ENCODE results near the gene CDH1.
"Not testable (repeated sequence)": the region's sequence is repeated elsewhere in the genome, so short reads cannot be mapped to it uniquely, and the experiment has no call there.

CDH1 gene

GRCh38 chr16:68713361-68713760, 23.7 kb upstream of the CDH1 start:
- Histone ChIP-seq H3K27ac (ENCODE audit: low read length) (no peak overlapping the region), H3K9me3 (ENCODE audit: control insufficient read depth in 1 of 2, low read length in 2 of 2) (no peaks in the 10 kb centered on the region), H3K4me1 (ENCODE audit: control insufficient read depth in 1 of 2, insufficient read depth in 2 of 2, low read length in 2 of 2) (no peaks in the 10 kb centered on the region), H3K36me3 (ENCODE audit: control insufficient read depth in 1 of 2, insufficient read depth in 2 of 2, low read length in 2 of 2) (no peaks in the 10 kb centered on the region), H3K27me3 (ENCODE audit: low read depth, low read length) (peaks cover 5% of the 10 kb centered on the region), H3K4me3 (ENCODE audit: low read depth in 1 of 2, low read length in 2 of 2) (no peak overlapping the region)

GRCh38 chr16:68715471-68715870, 21.6 kb upstream of the CDH1 start:
- H3K9me3 ChIP-seq (ENCODE audit: control insufficient read depth in 1 of 2, low read length in 2 of 2) = no peaks in the 10 kb centered on the region
- H3K4me1 ChIP-seq (ENCODE audit: control insufficient read depth in 1 of 2, insufficient read depth in 2 of 2, low read length in 2 of 2) = no peaks in the 10 kb centered on the region
- H3K4me3 ChIP-seq (ENCODE audit: low read depth in 1 of 2, low read length in 2 of 2) = no peak overlapping the region
- H3K27ac ChIP-seq (ENCODE audit: low read length) = no peak overlapping the region
- H3K36me3 ChIP-seq (ENCODE audit: control insufficient read depth in 1 of 2, insufficient read depth in 2 of 2, low read length in 2 of 2) = no peaks in the 10 kb centered on the region
- no peaks in the 10 kb centered on the region for H3K27me3 ChIP-seq (ENCODE audit: low read depth, low read length)

- not testable (repeated sequence) for H3K4me3 ChIP-seq (ENCODE audit: low read depth in 1 of 2, low read length in 2 of 2); H3K9me3 ChIP-seq (ENCODE audit: control insufficient read depth in 1 of 2, low read length in 2 of 2); H3K36me3 ChIP-seq (ENCODE audit: control insufficient read depth in 1 of 2, insufficient read depth in 2 of 2, low read length in 2 of 2); H3K27me3 ChIP-seq (ENCODE audit: low read depth, low read length); H3K27ac ChIP-seq (ENCODE audit: low read length); H3K4me1 ChIP-seq (ENCODE audit: control insufficient read depth in 1 of 2, insufficient read depth in 2 of 2, low read length in 2 of 2)
Observed at GRCh38 chr16:68716516-68716915, 20.6 kb upstream of the CDH1 start.

GRCh38 chr16:68717684-68718083, 19.4 kb upstream of the CDH1 start:
- Histone ChIP-seq H3K27ac (ENCODE audit: low read length) (no peak overlapping the region), H3K27me3 (ENCODE audit: low read depth, low read length) (no peaks in the 10 kb centered on the region), H3K4me1 (ENCODE audit: control insufficient read depth in 1 of 2, insufficient read depth in 2 of 2, low read length in 2 of 2) (no peaks in the 10 kb centered on the region), H3K36me3 (ENCODE audit: control insufficient read depth in 1 of 2, insufficient read depth in 2 of 2, low read length in 2 of 2) (no peaks in the 10 kb centered on the region), H3K9me3 (ENCODE audit: control insufficient read depth in 1 of 2, low read length in 2 of 2) (no peaks in the 10 kb centered on the region), H3K4me3 (ENCODE audit: low read depth in 1 of 2, low read length in 2 of 2) (no peak overlapping the region)

- Histone ChIP-seq H3K27ac (ENCODE audit: low read length) (no peak overlapping the region), H3K36me3 (ENCODE audit: control insufficient read depth in 1 of 2, insufficient read depth in 2 of 2, low read length in 2 of 2) (no peaks in the 10 kb centered on the region), H3K4me3 (ENCODE audit: low read depth in 1 of 2, low read length in 2 of 2) (no peak overlapping the region), H3K9me3 (ENCODE audit: control insufficient read depth in 1 of 2, low read length in 2 of 2) (no peaks in the 10 kb centered on the region), H3K27me3 (ENCODE audit: low read depth, low read length) (no peaks in the 10 kb centered on the region), H3K4me1 (ENCODE audit: control insufficient read depth in 1 of 2, insufficient read depth in 2 of 2, low read length in 2 of 2) (no peaks in the 10 kb centered on the region)
Observed at GRCh38 chr16:68718590-68718989, 18.5 kb upstream of the CDH1 start.

GRCh38 chr16:68719993-68720489, 17.1 kb upstream of the CDH1 start:
- Histone ChIP-seq H3K36me3 (ENCODE audit: control insufficient read depth in 1 of 2, insufficient read depth in 2 of 2, low read length in 2 of 2) (no peaks in the 10 kb centered on the region), H3K4me3 (ENCODE audit: low read depth in 1 of 2, low read length in 2 of 2) (no peak overlapping the region), H3K27ac (ENCODE audit: low read length) (no peak overlapping the region), H3K4me1 (ENCODE audit: control insufficient read depth in 1 of 2, insufficient read depth in 2 of 2, low read length in 2 of 2) (no peaks in the 10 kb centered on the region), H3K9me3 (ENCODE audit: control insufficient read depth in 1 of 2, low read length in 2 of 2) (no peaks in the 10 kb centered on the region), H3K27me3 (ENCODE audit: low read depth, low read length) (no peaks in the 10 kb centered on the region)

- H3K9me3 ChIP-seq (ENCODE audit: control insufficient read depth in 1 of 2, low read length in 2 of 2) = no peaks in the 10 kb centered on the region
- peak overlapping the region; percentile 27 for H3K27ac ChIP-seq (ENCODE audit: low read length)
- no peaks in the 10 kb centered on the region for H3K36me3 ChIP-seq (ENCODE audit: control insufficient read depth in 1 of 2, insufficient read depth in 2 of 2, low read length in 2 of 2)
- no peaks in the 10 kb centered on the region for H3K4me1 ChIP-seq (ENCODE audit: control insufficient read depth in 1 of 2, insufficient read depth in 2 of 2, low read length in 2 of 2)
- H3K4me3 ChIP-seq (ENCODE audit: low read depth in 1 of 2, low read length in 2 of 2) = no peak overlapping the region
- no peaks in the 10 kb centered on the region for H3K27me3 ChIP-seq (ENCODE audit: low read depth, low read length)
Observed at GRCh38 chr16:68722119-68723024, 14.7 kb upstream of the CDH1 start.

- no peaks in the 10 kb centered on the region for H3K27me3 ChIP-seq (ENCODE audit: low read depth, low read length)
- H3K36me3 ChIP-seq (ENCODE audit: control insufficient read depth in 1 of 2, insufficient read depth in 2 of 2, low read length in 2 of 2) = no peaks in the 10 kb centered on the region
- H3K4me1 ChIP-seq (ENCODE audit: control insufficient read depth in 1 of 2, insufficient read depth in 2 of 2, low read length in 2 of 2) = no peaks in the 10 kb centered on the region
- H3K9me3 ChIP-seq (ENCODE audit: control insufficient read depth in 1 of 2, low read length in 2 of 2) = no peaks in the 10 kb centered on the region
- H3K27ac ChIP-seq (ENCODE audit: low read length) = no peak overlapping the region
- H3K4me3 ChIP-seq (ENCODE audit: low read depth in 1 of 2, low read length in 2 of 2) = no peak overlapping the region
Observed at GRCh38 chr16:68724797-68725196, 12.3 kb upstream of the CDH1 start.

- no peaks in the 10 kb centered on the region for H3K9me3 ChIP-seq (ENCODE audit: control insufficient read depth in 1 of 2, low read length in 2 of 2)
- no peak overlapping the region for H3K27ac ChIP-seq (ENCODE audit: low read length)
- H3K36me3 ChIP-seq (ENCODE audit: control insufficient read depth in 1 of 2, insufficient read depth in 2 of 2, low read length in 2 of 2) = no peaks in the 10 kb centered on the region
- no peaks in the 10 kb centered on the region for H3K4me1 ChIP-seq (ENCODE audit: control insufficient read depth in 1 of 2, insufficient read depth in 2 of 2, low read length in 2 of 2)
- H3K27me3 ChIP-seq (ENCODE audit: low read depth, low read length) = peaks cover 3% of the 10 kb centered on the region
- H3K4me3 ChIP-seq (ENCODE audit: low read depth in 1 of 2, low read length in 2 of 2) = no peak overlapping the region
Observed at GRCh38 chr16:68728523-68728922, 8.6 kb upstream of the CDH1 start.

GRCh38 chr16:68731637-68732036, 5.5 kb upstream of the CDH1 start:
- H3K27ac ChIP-seq (ENCODE audit: low read length) = no peak overlapping the region
- no peaks in the 10 kb centered on the region for H3K36me3 ChIP-seq (ENCODE audit: control insufficient read depth in 1 of 2, insufficient read depth in 2 of 2, low read length in 2 of 2)
- H3K4me1 ChIP-seq (ENCODE audit: control insufficient read depth in 1 of 2, insufficient read depth in 2 of 2, low read length in 2 of 2) = no peaks in the 10 kb centered on the region
- H3K9me3 ChIP-seq (ENCODE audit: control insufficient read depth in 1 of 2, low read length in 2 of 2) = no peaks in the 10 kb centered on the region
- H3K4me3 ChIP-seq (ENCODE audit: low read depth in 1 of 2, low read length in 2 of 2) = no peak overlapping the region
- peaks cover 7% of the 10 kb centered on the region for H3K27me3 ChIP-seq (ENCODE audit: low read depth, low read length)

GRCh38 chr16:68732042-68732680, 4.9 kb upstream of the CDH1 start:
- Histone ChIP-seq H3K4me1 (ENCODE audit: control insufficient read depth in 1 of 2, insufficient read depth in 2 of 2, low read length in 2 of 2) (peaks cover 0 to 4% of the 10 kb centered on the region in 2 donors), H3K9me3 (ENCODE audit: control insufficient read depth in 1 of 2, low read length in 2 of 2) (no peaks in the 10 kb centered on the region), H3K4me3 (ENCODE audit: low read depth in 1 of 2, low read length in 2 of 2) (no peak overlapping the region), H3K27ac (ENCODE audit: low read length) (peak overlapping the region; percentile 56), H3K36me3 (ENCODE audit: control insufficient read depth in 1 of 2, insufficient read depth in 2 of 2, low read length in 2 of 2) (no peaks in the 10 kb centered on the region), H3K27me3 (ENCODE audit: low read depth, low read length) (peaks cover 11% of the 10 kb centered on the region)
